ENCODE results near the gene RPS6KA4. TPM values are rescaled to one million over a fixed set of nuclear protein-coding genes. Genes with fewer than 3 reads are reported as not detected.

The RPS6KA4 gene
- polyA plus RNA-seq, 1 donor: 9.1 TPM

DNA sequence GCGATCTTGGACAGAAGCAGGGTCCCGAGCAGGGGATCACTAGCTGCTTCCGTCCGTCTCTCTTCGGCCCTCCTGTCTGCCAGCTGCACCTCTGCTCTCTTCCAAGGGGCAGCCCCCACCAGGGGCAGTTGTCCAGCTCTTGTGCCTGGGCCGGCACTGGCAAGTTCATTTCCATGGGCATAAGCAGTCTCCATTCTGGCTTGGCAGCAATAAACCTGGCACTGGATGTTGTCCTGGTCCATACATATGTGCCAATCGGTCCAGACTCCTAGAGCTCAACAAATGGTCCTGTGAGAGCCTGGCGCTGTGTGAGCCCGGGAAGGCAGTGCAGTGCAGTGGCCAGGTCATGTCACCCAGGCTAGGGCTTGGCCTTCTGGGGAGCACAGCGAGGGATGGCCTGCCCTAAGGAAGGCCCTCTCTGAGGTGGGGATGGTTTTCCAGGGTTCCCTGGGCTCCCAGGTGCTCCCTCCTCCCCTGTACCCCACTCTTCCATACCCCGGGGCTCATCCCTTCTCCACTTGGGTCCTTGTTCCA lies 60.4 kb downstream of the RPS6KA4 start:
- no peak for DNase-seq

DNA sequence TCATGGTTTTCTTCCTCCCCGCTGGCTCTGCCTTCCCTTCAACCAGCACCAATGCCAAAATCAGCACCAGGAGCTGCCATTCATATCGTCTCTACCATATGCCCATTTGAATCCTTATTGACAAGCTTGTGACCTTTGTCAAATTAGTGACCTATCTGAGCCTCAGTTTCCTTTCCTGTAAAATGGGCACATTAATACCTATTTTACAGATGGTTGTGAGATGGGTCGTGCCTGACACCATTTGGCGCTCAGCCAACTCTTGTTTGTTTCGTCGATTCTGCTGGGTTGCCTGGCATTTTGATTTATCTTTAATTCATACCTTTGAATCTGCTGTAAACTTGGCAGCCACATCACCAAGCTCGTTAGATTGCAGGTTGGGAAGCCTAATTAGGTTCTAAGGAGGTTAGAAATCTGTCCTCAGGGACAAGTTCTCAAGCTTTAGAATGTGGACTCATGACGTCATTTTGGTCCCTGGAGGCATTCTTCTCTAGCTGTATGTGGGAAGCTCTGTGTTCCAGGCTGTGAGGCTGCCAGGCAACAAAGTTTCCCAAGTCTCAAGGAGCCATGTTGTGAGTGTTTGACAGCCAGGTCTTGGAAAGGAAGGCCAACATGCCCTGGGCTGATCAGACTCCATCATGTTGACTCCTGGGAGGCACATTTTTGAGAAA lies 61.0 kb downstream of the RPS6KA4 start:
- DNase-seq: no peak

Other genes with a start within 250 kb of the RPS6KA4 start
- 13.3 TPM for gene MACROD1, start 193.0 kb upstream of the RPS6KA4 start, polyA plus RNA-seq (ENCODE audit: insufficient read length)
- gene STIP1, start 173.0 kb upstream of the RPS6KA4 start, polyA plus RNA-seq (ENCODE audit: insufficient read length): 215 TPM
- 4.1 TPM for gene FERMT3, start 152.4 kb upstream of the RPS6KA4 start, polyA plus RNA-seq (ENCODE audit: insufficient read length)
- 44.8 TPM for gene TRPT1, start 133.0 kb upstream of the RPS6KA4 start, polyA plus RNA-seq (ENCODE audit: insufficient read length)
- 24.1 TPM for gene NUDT22, start 132.9 kb upstream of the RPS6KA4 start, polyA plus RNA-seq (ENCODE audit: insufficient read length)
- gene DNAJC4, start 128.6 kb upstream of the RPS6KA4 start, polyA plus RNA-seq (ENCODE audit: insufficient read length): 53.4 TPM
- gene VEGFB, start 124.6 kb upstream of the RPS6KA4 start, polyA plus RNA-seq (ENCODE audit: insufficient read length): 87.6 TPM
- gene FKBP2, start 118.1 kb upstream of the RPS6KA4 start, polyA plus RNA-seq (ENCODE audit: insufficient read length): 72.7 TPM
- 56.4 TPM for gene PPP1R14B, start 112.2 kb upstream of the RPS6KA4 start, polyA plus RNA-seq (ENCODE audit: insufficient read length)
- gene PLCB3, start 107.6 kb upstream of the RPS6KA4 start, polyA plus RNA-seq (ENCODE audit: insufficient read length): 13.5 TPM
- 37.9 TPM for gene BAD, start 74.5 kb upstream of the RPS6KA4 start, polyA plus RNA-seq (ENCODE audit: insufficient read length)
- 32.5 TPM for gene GPR137, start 73.3 kb upstream of the RPS6KA4 start, polyA plus RNA-seq (ENCODE audit: insufficient read length)
- not detected for gene KCNK4, start 67.9 kb upstream of the RPS6KA4 start, polyA plus RNA-seq (ENCODE audit: insufficient read length)
- not detected for gene CATSPERZ, start 58.8 kb upstream of the RPS6KA4 start, polyA plus RNA-seq (ENCODE audit: insufficient read length)
- gene ESRRA, start 53.6 kb upstream of the RPS6KA4 start, polyA plus RNA-seq (ENCODE audit: insufficient read length): 20.9 TPM
- gene TRMT112, start 41.6 kb upstream of the RPS6KA4 start, polyA plus RNA-seq (ENCODE audit: insufficient read length): 183 TPM
- 148 TPM for gene PRDX5, start 41.0 kb upstream of the RPS6KA4 start, polyA plus RNA-seq (ENCODE audit: insufficient read length)
- 3.3 TPM for gene CCDC88B, start 19.0 kb upstream of the RPS6KA4 start, polyA plus RNA-seq (ENCODE audit: insufficient read length)
- 29.3 TPM for gene SLC22A11, start 196.8 kb downstream of the RPS6KA4 start, polyA plus RNA-seq (ENCODE audit: insufficient read length)
- 3.8 TPM for gene SLC22A12, start 232.1 kb downstream of the RPS6KA4 start, polyA plus RNA-seq (ENCODE audit: insufficient read length)